Fibroblast of the aortic adventitia (primary cell): ENCODE results near the gene PARVB. TPM values are rescaled to one million over a fixed set of nuclear protein-coding genes. Genes with fewer than 3 reads are reported as not detected.
A peak's percentile ranks its signal among the peaks of the same experiment; 100 is the strongest.

Experiments
- DNase-seq: peaks from one replicate; pipeline ENCODE4 v3.0.0-alpha.2; 2010; ENCODE audit warnings: low read depth
- H3K4me3 ChIP-seq: 2 replicates; pipeline ENCODE4 v1.5.1; 2011; ENCODE audit warnings: low read depth, mild to moderate bottlenecking, control low read depth, low read length, moderate library complexity
- CTCF ChIP-seq: IDR thresholded peaks from 2 replicates; pipeline ENCODE4 v1.5.1; 2011; ENCODE audit warnings: mild to moderate bottlenecking, low read length, control low read depth, inconsistent platforms; ENCODE audit not compliant: insufficient read depth
- total RNA-seq: library from RNA; depleted of rRNA; stranded (reverse); fragments of >200 nt; gene quantifications from 2 replicates; pipeline ENCODE4 v1.2.3, GENCODE V29; 2012; ENCODE audit warnings: low replicate concordance

The PARVB gene
- 23.0 and 30.6 TPM in 2 replicates for total RNA-seq

GRCh38 chr22:44024288-44024921, at the start of gene PARVB:
TSS of gene PARVB (plus strand) at chr22:44024302. CDS start at chr22:44024340, 38 bp downstream.
- no peak for TF ChIP-seq CTCF
- peak; percentile 12 for DNase-seq
- peak within 1 kb of the TSS; percentile 76 for H3K4me3 ChIP-seq

- no peak for DNase-seq
- no peak overlapping the region for H3K4me3 ChIP-seq
- no peak for TF ChIP-seq CTCF
These were observed 49.1 kb upstream of the PARVB start for GRCh38 chr22:43975041-43975440.

DNA sequence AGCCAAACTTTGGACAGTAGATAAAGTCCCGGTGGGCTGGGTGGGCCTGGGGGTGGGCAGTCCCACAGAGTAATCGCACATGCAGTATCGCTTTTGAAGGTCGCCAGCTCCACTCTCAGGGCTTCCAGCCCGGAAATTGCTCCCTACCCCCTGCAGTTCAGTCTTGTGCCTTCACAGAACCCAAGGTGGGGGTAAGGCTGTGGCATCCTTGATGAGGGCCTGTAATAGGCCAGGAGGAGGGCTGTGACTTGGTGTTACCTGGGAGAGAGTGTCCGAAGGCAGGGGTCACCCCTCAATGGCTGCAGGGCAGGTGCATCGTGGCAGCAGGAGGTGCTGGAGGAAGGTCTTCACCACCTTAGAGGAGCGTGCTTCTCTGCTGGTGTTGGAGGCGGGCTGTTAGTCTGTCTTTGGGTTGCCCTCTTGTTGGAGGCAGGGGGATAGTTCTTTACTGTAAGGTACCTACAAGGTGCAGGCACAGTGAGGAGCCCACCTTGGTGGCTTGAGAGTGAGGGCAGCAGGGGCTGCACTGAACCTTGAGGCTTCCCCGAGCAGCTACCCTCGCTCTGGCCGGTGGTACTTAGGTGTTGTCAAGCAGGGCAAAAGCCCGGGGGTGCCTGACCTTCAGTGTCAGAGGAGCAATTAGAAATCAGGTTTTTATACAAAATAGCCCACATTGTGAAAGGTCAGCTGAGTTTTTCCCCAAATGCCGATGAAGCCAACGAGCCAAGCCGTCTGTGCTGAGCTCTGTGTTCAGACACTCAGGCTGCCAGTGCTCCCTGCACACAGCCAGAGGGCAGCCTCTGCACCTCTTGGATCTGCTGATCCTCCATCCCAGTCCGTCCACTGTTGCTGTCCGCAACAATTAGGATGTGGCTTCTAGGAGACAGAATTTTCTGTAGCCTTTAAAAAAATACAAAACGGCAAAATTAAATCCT, 47.0 kb upstream of the PARVB start:
- no peak for DNase-seq
- TF ChIP-seq CTCF, result no peak
- H3K4me3 ChIP-seq, result no peak overlapping the region

- DNase-seq, result no peak
- TF ChIP-seq CTCF, result no peak
- H3K4me3 ChIP-seq, result no peak overlapping the region
These were observed 45.5 kb upstream of the PARVB start for GRCh38 chr22:43978558-43978957.

DNA sequence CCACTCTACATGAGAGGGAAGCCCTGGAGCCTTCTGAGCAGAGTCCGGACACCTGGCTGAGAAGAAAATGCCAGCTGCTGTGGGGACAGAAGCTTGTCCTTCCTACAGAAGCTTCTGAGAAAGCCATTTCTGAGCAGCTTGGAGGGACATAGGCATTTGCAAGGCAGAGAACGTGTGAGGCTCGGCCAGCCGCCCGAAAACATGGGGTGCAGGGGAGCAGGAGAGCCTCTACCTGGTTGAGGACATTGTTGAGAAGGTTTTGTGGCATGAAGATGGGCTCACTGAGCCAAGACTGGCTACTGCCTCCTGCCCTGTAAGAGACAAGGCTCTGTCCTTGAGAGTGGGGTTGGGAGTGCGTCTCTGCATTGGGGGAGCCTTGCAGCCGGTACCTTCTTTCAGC, 43.5 kb upstream of the PARVB start:
- no peak overlapping the region for H3K4me3 ChIP-seq
- no peak for DNase-seq
- no peak for TF ChIP-seq CTCF

DNA sequence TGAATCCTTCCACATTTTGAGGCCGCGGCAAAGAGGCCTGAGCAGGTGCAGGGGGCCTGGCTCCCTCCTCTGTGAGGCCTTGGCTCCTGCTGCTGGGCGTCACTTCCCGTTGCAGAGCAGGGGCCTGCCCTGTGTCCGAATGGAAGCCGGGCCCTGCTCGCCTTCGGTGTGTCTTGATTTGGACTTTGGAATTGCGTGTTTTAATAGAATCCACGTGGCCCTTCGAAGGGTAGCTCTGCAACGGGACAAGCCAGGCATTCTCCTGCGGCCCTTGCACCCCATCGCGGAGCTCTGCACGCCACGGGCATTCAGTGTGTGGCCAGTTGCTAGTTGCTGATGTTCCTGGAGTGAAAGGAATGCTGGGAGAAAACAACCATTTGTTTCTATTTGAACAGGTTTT, 43.1 kb upstream of the PARVB start:
- no peak for TF ChIP-seq CTCF

More for the DNA sequence above, 43.1 kb upstream of the PARVB start:
- H3K4me3 ChIP-seq, result no peak overlapping the region
- DNase-seq, result no peak
